Neural cell (in vitro differentiated cells): ENCODE measurements around the gene KRTAP10-9. TPM values are rescaled to one million over a fixed set of nuclear protein-coding genes. Genes with fewer than 3 reads are reported as not detected.

Experiments used
- H2AFZ ChIP-seq: fragments of 200-600, 300-800 bp; sonication (generic), shearing (Covaris generic); 2 replicates; pipeline ENCODE4 v1.6.0; 2014; ENCODE audit warnings: low read depth, mild to moderate bottlenecking, antibody characterized with exemption, low read length, moderate library complexity
- H3F3A ChIP-seq: fragments of 200-600 bp; shearing (Covaris generic); 2 replicates; pipeline ENCODE4 v1.6.1; 2016; ENCODE audit warnings: mild to moderate bottlenecking, moderate library complexity, mixed read lengths, antibody characterized with exemption, low read length; ENCODE audit not compliant: insufficient read depth, poor library complexity, severe bottlenecking
- H3K27ac ChIP-seq: fragments of 200-600, 300-800 bp; sonication (generic), shearing (Covaris generic); 2 replicates; pipeline ENCODE4 v1.5.1; 2014; ENCODE audit warnings: mild to moderate bottlenecking, low read length, moderate library complexity
- H3K27me3 ChIP-seq: fragments of 300-800, 200-600 bp; sonication (generic), shearing (Covaris generic); 2 replicates; pipeline ENCODE4 v1.6.0; 2014; ENCODE audit warnings: mild to moderate bottlenecking, low read depth, low read length, moderate library complexity; ENCODE audit not compliant: insufficient read depth
- H3K36me3 ChIP-seq: fragments of 300-800, 200-600 bp; sonication (generic), shearing (Covaris generic); 2 replicates; pipeline ENCODE4 v1.5.1; 2014; ENCODE audit warnings: mild to moderate bottlenecking, antibody characterized with exemption, low read length, moderate library complexity; ENCODE audit not compliant: insufficient read depth
- H3K4me2 ChIP-seq: fragments of 300-800, 200-600 bp; sonication (generic), shearing (Covaris generic); 2 replicates; pipeline ENCODE4 v1.6.0; 2014; ENCODE audit warnings: mild to moderate bottlenecking, low read length
- H3K4me3 ChIP-seq: fragments of 300-800, 200-600 bp; sonication (generic), shearing (Covaris generic); 2 replicates; pipeline ENCODE4 v1.5.1; 2014; ENCODE audit warnings: mild to moderate bottlenecking, low read length, moderate library complexity
- H3K79me2 ChIP-seq: fragments of 200-600 bp; shearing (Covaris generic); replicated peaks from 2 replicates; pipeline ENCODE4 v1.6.0; 2014; ENCODE audit warnings: mild to moderate bottlenecking, low read length, moderate library complexity; ENCODE audit not compliant: insufficient read depth
- H3K9ac ChIP-seq: fragments of 300-800, 200-600 bp; sonication (generic), shearing (Covaris generic); 2 replicates; pipeline ENCODE4 v1.6.1; 2016; ENCODE audit warnings: mild to moderate bottlenecking, low read length, mixed read lengths
- H3K9me2 ChIP-seq: fragments of 200-600 bp; shearing (Covaris generic); 2 replicates; pipeline ENCODE4 v1.6.1; 2016; ENCODE audit warnings: mild to moderate bottlenecking, low read length, mixed read lengths; ENCODE audit not compliant: insufficient read depth
- H3K9me3 ChIP-seq: fragments of 200-600, 300-800 bp; sonication (generic), shearing (Covaris generic); 2 replicates; pipeline ENCODE4 v1.6.1; 2016; ENCODE audit warnings: mild to moderate bottlenecking, mixed run types, low read length, moderate library complexity, mixed read lengths
- H4K20me1 ChIP-seq: fragments of 200-600 bp; shearing (Covaris generic); 2 replicates; pipeline ENCODE4 v1.6.1; 2016; ENCODE audit warnings: mild to moderate bottlenecking, mixed run types; ENCODE audit not compliant: insufficient read depth
- CTCF ChIP-seq: fragments of 450-650 bp; IDR thresholded peaks from 2 replicates; pipeline ENCODE4 v1.5.1; 2014; ENCODE audit warnings: antibody characterized with exemption, mild to moderate bottlenecking, moderate library complexity; ENCODE audit not compliant: poor library complexity, severe bottlenecking
- EP300 ChIP-seq: fragments of 450-650 bp; conservative IDR thresholded peaks from 2 replicates; pipeline ENCODE4 v1.6.1; 2014; ENCODE audit warnings: antibody characterized with exemption, mild to moderate bottlenecking, moderate library complexity; ENCODE audit not compliant: poor library complexity, severe bottlenecking
- EZH2 ChIP-seq: fragments of 200-600, 300-800 bp; shearing (Covaris generic), sonication (generic); IDR thresholded peaks from 2 replicates; pipeline ENCODE4 v1.6.1; 2014; ENCODE audit warnings: antibody characterized with exemption, low read length, borderline replicate concordance, mild to moderate bottlenecking; ENCODE audit not compliant: insufficient read depth, poor library complexity, severe bottlenecking
- MXI1 ChIP-seq: fragments of 450-650 bp; conservative IDR thresholded peaks from 2 replicates; pipeline ENCODE4 v1.6.1; 2014; ENCODE audit warnings: antibody characterized with exemption, mild to moderate bottlenecking; ENCODE audit not compliant: poor library complexity, severe bottlenecking
- POLR2AphosphoS5 ChIP-seq: IDR thresholded peaks from 2 replicates; pipeline ENCODE4 v1.6.1; 2012
- RAD21 ChIP-seq: fragments of 450-650 bp; conservative IDR thresholded peaks from 2 replicates; pipeline ENCODE4 v1.6.1; 2014; ENCODE audit warnings: antibody characterized with exemption, mild to moderate bottlenecking, moderate library complexity
- SMC3 ChIP-seq: fragments of 450-650 bp; conservative IDR thresholded peaks from 2 replicates; pipeline ENCODE4 v1.6.1; 2014; ENCODE audit warnings: antibody characterized with exemption, mild to moderate bottlenecking, moderate library complexity; ENCODE audit not compliant: poor library complexity
- TAF1 ChIP-seq: IDR thresholded peaks from 2 replicates; pipeline ENCODE4 v1.6.1; 2012; ENCODE audit warnings: low read depth
- polyA plus RNA-seq: library from polyadenylated mRNA; depleted of rRNA; stranded (reverse); fragments of >200 nt; gene quantifications from 2 replicates; pipeline ENCODE4 v1.2.3, GENCODE V29; 2014
- TF ChIP-seq, protein P1 (sequence below): IDR thresholded peaks from 2 replicates; pipeline ENCODE4 v1.6.1; 2012; ENCODE audit warnings: borderline replicate concordance

The KRTAP10-9 gene
- polyA plus RNA-seq, 1 donor from 2014 or later = not detected

DNA sequence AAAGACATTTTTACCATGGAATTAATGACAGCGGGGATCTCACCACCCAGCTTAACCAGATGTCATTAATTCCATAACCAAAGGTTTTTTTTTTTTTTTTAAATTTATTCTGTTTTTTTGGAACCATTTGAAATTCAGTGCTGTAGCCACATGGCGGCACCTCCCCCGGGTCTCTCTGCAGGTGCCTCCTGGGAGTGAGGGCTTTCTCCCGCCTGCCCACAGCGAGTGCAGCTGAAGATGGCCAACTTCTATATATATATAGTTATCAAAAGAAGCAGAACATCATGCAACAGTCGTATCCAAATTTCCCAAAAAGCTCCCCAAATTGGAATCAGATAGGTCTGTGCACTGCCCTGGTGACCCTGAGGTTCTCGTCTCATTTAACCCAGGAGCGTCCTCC lies 11.4 kb upstream of the KRTAP10-9 start:
- Histone ChIP-seq H3K4me2 (no peak overlapping the region), H3K9ac (no peak overlapping the region), H3K36me3 (no peaks in the 10 kb centered on the region), H3K9me3 (no peaks in the 10 kb centered on the region), H3F3A (no peaks in the 10 kb centered on the region), H3K4me3 (no peak overlapping the region), H3K79me2 (no peaks in the 10 kb centered on the region), H3K9me2 (no peaks in the 10 kb centered on the region), H3K27me3 (no peaks in the 10 kb centered on the region), H4K20me1 (no peaks in the 10 kb centered on the region), H2AFZ (no peak overlapping the region), H3K27ac (no peak overlapping the region)
- no peak for TF ChIP-seq MXI1
- no peak for TF ChIP-seq SMC3
- TF ChIP-seq, protein P1, sequence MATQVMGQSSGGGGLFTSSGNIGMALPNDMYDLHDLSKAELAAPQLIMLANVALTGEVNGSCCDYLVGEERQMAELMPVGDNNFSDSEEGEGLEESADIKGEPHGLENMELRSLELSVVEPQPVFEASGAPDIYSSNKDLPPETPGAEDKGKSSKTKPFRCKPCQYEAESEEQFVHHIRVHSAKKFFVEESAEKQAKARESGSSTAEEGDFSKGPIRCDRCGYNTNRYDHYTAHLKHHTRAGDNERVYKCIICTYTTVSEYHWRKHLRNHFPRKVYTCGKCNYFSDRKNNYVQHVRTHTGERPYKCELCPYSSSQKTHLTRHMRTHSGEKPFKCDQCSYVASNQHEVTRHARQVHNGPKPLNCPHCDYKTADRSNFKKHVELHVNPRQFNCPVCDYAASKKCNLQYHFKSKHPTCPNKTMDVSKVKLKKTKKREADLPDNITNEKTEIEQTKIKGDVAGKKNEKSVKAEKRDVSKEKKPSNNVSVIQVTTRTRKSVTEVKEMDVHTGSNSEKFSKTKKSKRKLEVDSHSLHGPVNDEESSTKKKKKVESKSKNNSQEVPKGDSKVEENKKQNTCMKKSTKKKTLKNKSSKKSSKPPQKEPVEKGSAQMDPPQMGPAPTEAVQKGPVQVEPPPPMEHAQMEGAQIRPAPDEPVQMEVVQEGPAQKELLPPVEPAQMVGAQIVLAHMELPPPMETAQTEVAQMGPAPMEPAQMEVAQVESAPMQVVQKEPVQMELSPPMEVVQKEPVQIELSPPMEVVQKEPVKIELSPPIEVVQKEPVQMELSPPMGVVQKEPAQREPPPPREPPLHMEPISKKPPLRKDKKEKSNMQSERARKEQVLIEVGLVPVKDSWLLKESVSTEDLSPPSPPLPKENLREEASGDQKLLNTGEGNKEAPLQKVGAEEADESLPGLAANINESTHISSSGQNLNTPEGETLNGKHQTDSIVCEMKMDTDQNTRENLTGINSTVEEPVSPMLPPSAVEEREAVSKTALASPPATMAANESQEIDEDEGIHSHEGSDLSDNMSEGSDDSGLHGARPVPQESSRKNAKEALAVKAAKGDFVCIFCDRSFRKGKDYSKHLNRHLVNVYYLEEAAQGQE = no peak
- TF ChIP-seq CTCF = no peak
- TF ChIP-seq EZH2 = no peak
- no peak for TF ChIP-seq RAD21

GRCh38 chr21:44615911-44616590 lies 10.8 kb upstream of the KRTAP10-9 start:
- H3K4me2 ChIP-seq = no peak overlapping the region
- no peaks in the 10 kb centered on the region for H3K9me3 ChIP-seq
- H3K9ac ChIP-seq = no peak overlapping the region
- TF ChIP-seq, protein P1 = no peak
- TF ChIP-seq POLR2AphosphoS5 (no peak), RAD21 (no peak), SMC3 (no peak), CTCF (no peak), EP300 (no peak), EZH2 (no peak), MXI1 (no peak), TAF1 (no peak)
- no peaks in the 10 kb centered on the region for H3F3A ChIP-seq
- H2AFZ ChIP-seq = no peak overlapping the region
- H3K27me3 ChIP-seq = no peaks in the 10 kb centered on the region
- no peaks in the 10 kb centered on the region for H3K79me2 ChIP-seq
- no peaks in the 10 kb centered on the region for H4K20me1 ChIP-seq
- H3K36me3 ChIP-seq = no peaks in the 10 kb centered on the region
- no peak overlapping the region for H3K27ac ChIP-seq
- no peak overlapping the region for H3K4me3 ChIP-seq
- no peaks in the 10 kb centered on the region for H3K9me2 ChIP-seq
